ENCODE data around the gene ALS2CL. TPM values are rescaled to one million over a fixed set of nuclear protein-coding genes. Genes with fewer than 3 reads are reported as not detected.

Gene ALS2CL
- total RNA-seq, 1 donor from 2014 or later: 0.51 TPM

- H3K4me3 Mint-ChIP-seq (ENCODE audit: unreplicated experiment): no peak overlapping the region
- H3K27me3 Mint-ChIP-seq (ENCODE audit: unreplicated experiment): no peaks in the 10 kb centered on the region
- no peak for DNase-seq
- H3K27ac Mint-ChIP-seq (ENCODE audit: unreplicated experiment): no peak overlapping the region
- H3K9me3 Mint-ChIP-seq (ENCODE audit: unreplicated experiment): no peaks in the 10 kb centered on the region
- no peaks in the 10 kb centered on the region for H3K4me1 Mint-ChIP-seq (ENCODE audit: low read depth, unreplicated experiment)
- H3K36me3 Mint-ChIP-seq (ENCODE audit: unreplicated experiment): no peaks in the 10 kb centered on the region
- no peak for TF ChIP-seq CTCF (IDR thresholded peaks at IDR 0.05; ENCODE audit: partially characterized antibody, unreplicated experiment)
Measured at GRCh38 chr3:46725621-46726314, 32.3 kb upstream of the ALS2CL start.

GRCh38 chr3:46724424-46724823, 30.9 kb upstream of the ALS2CL start:
- Mint-ChIP-seq H3K9me3 (ENCODE audit: unreplicated experiment) (peaks cover 2% of the 10 kb centered on the region), H3K27me3 (ENCODE audit: unreplicated experiment) (peaks cover 2% of the 10 kb centered on the region), H3K4me3 (ENCODE audit: unreplicated experiment) (no peak overlapping the region), H3K27ac (ENCODE audit: unreplicated experiment) (no peak overlapping the region), H3K36me3 (ENCODE audit: unreplicated experiment) (no peaks in the 10 kb centered on the region), H3K4me1 (ENCODE audit: low read depth, unreplicated experiment) (no peaks in the 10 kb centered on the region)
- DNase-seq: no peak
- no peak for TF ChIP-seq CTCF (IDR thresholded peaks at IDR 0.05; ENCODE audit: partially characterized antibody, unreplicated experiment)

- no peak for TF ChIP-seq CTCF (IDR thresholded peaks at IDR 0.05; ENCODE audit: partially characterized antibody, unreplicated experiment)
- Mint-ChIP-seq H3K27ac (ENCODE audit: unreplicated experiment) (no peak overlapping the region), H3K4me3 (ENCODE audit: unreplicated experiment) (no peak overlapping the region), H3K36me3 (ENCODE audit: unreplicated experiment) (no peaks in the 10 kb centered on the region), H3K27me3 (ENCODE audit: unreplicated experiment) (peaks cover 2% of the 10 kb centered on the region), H3K9me3 (ENCODE audit: unreplicated experiment) (peaks cover 5% of the 10 kb centered on the region), H3K4me1 (ENCODE audit: low read depth, unreplicated experiment) (no peaks in the 10 kb centered on the region)
- DNase-seq: no peak
Measured at GRCh38 chr3:46722443-46722842, 29.0 kb upstream of the ALS2CL start.

GRCh38 chr3:46721009-46721408, 27.5 kb upstream of the ALS2CL start:
- Mint-ChIP-seq H3K36me3 (ENCODE audit: unreplicated experiment) (no peaks in the 10 kb centered on the region), H3K27ac (ENCODE audit: unreplicated experiment) (no peak overlapping the region), H3K27me3 (ENCODE audit: unreplicated experiment) (peaks cover 2% of the 10 kb centered on the region), H3K4me3 (ENCODE audit: unreplicated experiment) (no peak overlapping the region), H3K9me3 (ENCODE audit: unreplicated experiment) (peaks cover 5% of the 10 kb centered on the region), H3K4me1 (ENCODE audit: low read depth, unreplicated experiment) (no peaks in the 10 kb centered on the region)
- DNase-seq: no peak
- no peak for TF ChIP-seq CTCF (IDR thresholded peaks at IDR 0.05; ENCODE audit: partially characterized antibody, unreplicated experiment)

- Mint-ChIP-seq H3K36me3 (ENCODE audit: unreplicated experiment) (no peaks in the 10 kb centered on the region), H3K9me3 (ENCODE audit: unreplicated experiment) (peaks cover 5% of the 10 kb centered on the region), H3K27ac (ENCODE audit: unreplicated experiment) (no peak overlapping the region), H3K4me1 (ENCODE audit: low read depth, unreplicated experiment) (no peaks in the 10 kb centered on the region), H3K27me3 (ENCODE audit: unreplicated experiment) (peaks cover 5% of the 10 kb centered on the region), H3K4me3 (ENCODE audit: unreplicated experiment) (no peak overlapping the region)
- no peak for DNase-seq
- no peak for TF ChIP-seq CTCF (IDR thresholded peaks at IDR 0.05; ENCODE audit: partially characterized antibody, unreplicated experiment)
Measured at GRCh38 chr3:46719735-46720271, 26.3 kb upstream of the ALS2CL start.

Data from glutamatergic neuron (in vitro differentiated cells).